GM12878 (cell line): ENCODE results near the gene CTSH. TPM values are rescaled to one million over a fixed set of nuclear protein-coding genes. Genes with fewer than 3 reads are reported as not detected.

Source experiments
- ATAC-seq: fragments of 200-7000 bp; cut with Tn5 transposase; 3 replicates; pipeline ENCODE4 v1.9.1; 2020; ENCODE audit warnings: mild to moderate bottlenecking, moderate library complexity
- BruUV-seq: library from RNA; stranded (reverse); fragments of 400-500 nt; replicated peaks from 2 replicates; lab custom pipeline; 2021; lab: Mats Ljungman, UMichigan
- CTCF ChIA-PET: fragments of 300-600 bp; sonication (Branson Sonifier 250); formaldehyde crosslinking; extraction: SDS; loops from one replicate; lab custom pipeline; 2021; ENCODE audit warnings: inconsistent platforms; lab: Yijun Ruan, JAX
- POLR2A ChIA-PET: fragments of 350-600 bp; formaldehyde crosslinking; extraction: SDS; loops from one replicate; lab custom pipeline; 2021; ENCODE audit warnings: inconsistent platforms; lab: Charles Lee
- RAD21 ChIA-PET: fragments of 300-600 bp; sonication (Branson Sonifier 250); formaldehyde crosslinking; loops from one replicate; lab custom pipeline; 2023; ENCODE audit warnings: antibody characterized with exemption; ENCODE audit not compliant: unreplicated experiment; lab: Charles Lee
- SMC1A ChIA-PET: fragments of 300-600 bp; sonication (Branson Sonifier 250); formaldehyde crosslinking; loops from one replicate; lab custom pipeline; 2023; ENCODE audit not compliant: unreplicated experiment, uncharacterized antibody; lab: Charles Lee
- DNase-seq: peaks from one replicate; pipeline ENCODE4 v3.0.0-alpha.2; 2011; ENCODE audit warnings: low read depth, low spot score
- FAIRE-seq: peaks from 3 replicates; lab custom pipeline; 2011; peaks lifted over from hg19 to GRCh38; lab: Jason Lieb, UNC
- H2AFZ ChIP-seq: 2 replicates; pipeline ENCODE4 v1.6.0; 2011; ENCODE audit warnings: low read depth, low read length, control low read depth; ENCODE audit not compliant: control insufficient read depth
- H3K27ac ChIP-seq: 2 replicates; pipeline ENCODE4 v1.5.1; 2011; ENCODE audit warnings: control low read depth; ENCODE audit not compliant: control insufficient read depth, insufficient read depth
- H3K27me3 ChIP-seq, 2 experiments: replicated peaks in 1 of 2; 2 replicates each; pipeline versions ENCODE4 v1.6.0 to v1.6.1; 2011; ENCODE audit warnings: low read length in 1 of 2; ENCODE audit not compliant: control insufficient read depth in 2 of 2, insufficient read depth in 2 of 2
- H3K36me3 ChIP-seq, 2 experiments: 2 replicates each; pipeline ENCODE4 v1.5.1; 2011; ENCODE audit warnings: low read length in 1 of 2; ENCODE audit not compliant: control insufficient read depth in 2 of 2, insufficient read depth in 2 of 2
- H3K4me1 ChIP-seq: 2 replicates; pipeline ENCODE4 v1.6.1; 2011; ENCODE audit warnings: mild to moderate bottlenecking, low read length, moderate library complexity, mixed read lengths; ENCODE audit not compliant: control insufficient read depth, insufficient read depth
- H3K4me2 ChIP-seq: 2 replicates; pipeline ENCODE4 v1.6.0; 2011; ENCODE audit warnings: control low read depth; ENCODE audit not compliant: control insufficient read depth, insufficient read depth
- H3K4me3 ChIP-seq: fragments of 200-600 bp; sonication (generic); 2 replicates; pipeline ENCODE4 v1.5.1; 2016
- H3K79me2 ChIP-seq: 2 replicates; pipeline ENCODE4 v1.6.0; 2011; ENCODE audit warnings: low read length; ENCODE audit not compliant: control insufficient read depth, insufficient read depth
- H3K9ac ChIP-seq: 2 replicates; pipeline ENCODE4 v1.8.0; 2011; ENCODE audit warnings: low read length, control low read depth, mixed read lengths; ENCODE audit not compliant: control insufficient read depth, insufficient read depth
- H3K9me3 ChIP-seq: replicated peaks from 3 replicates; pipeline ENCODE4 v1.5.1; 2011; ENCODE audit warnings: mild to moderate bottlenecking, low read length; ENCODE audit not compliant: control insufficient read depth, insufficient read depth
- H4K20me1 ChIP-seq: 2 replicates; pipeline ENCODE4 v1.6.0; 2011; ENCODE audit not compliant: control insufficient read depth, insufficient read depth
- ATF7 ChIP-seq: fragments of 450-650 bp; IDR thresholded peaks from 2 replicates; pipeline ENCODE4 v1.6.1; 2016; ENCODE audit warnings: low read depth, mild to moderate bottlenecking
- EED ChIP-seq: sonication (generic); IDR thresholded peaks from 2 replicates; pipeline ENCODE4 v1.6.1; 2016; ENCODE audit warnings: antibody characterized with exemption, low read depth
- EZH2 ChIP-seq: IDR thresholded peaks from 2 replicates; pipeline ENCODE4 v1.6.1; 2012; ENCODE audit warnings: low read depth, mild to moderate bottlenecking, control low read depth, inconsistent platforms, low read length, borderline replicate concordance; ENCODE audit not compliant: control insufficient read depth
- RBBP5 ChIP-seq: fragments of 200-600 bp; sonication (generic); conservative IDR thresholded peaks from 2 replicates; pipeline ENCODE4 v1.6.1; 2016
- RUNX3 ChIP-seq: IDR thresholded peaks from 2 replicates; pipeline ENCODE4 v1.6.1; 2012; ENCODE audit warnings: low read length, inconsistent platforms
- SMC3 ChIP-seq: IDR thresholded peaks from 2 replicates; pipeline ENCODE4 v1.6.1; 2011; ENCODE audit warnings: low read length, improper control_type of control experiment, borderline replicate concordance
- ZNF217 ChIP-seq: fragments of 450-650 bp; IDR thresholded peaks from 2 replicates; pipeline ENCODE4 v1.6.1; 2017; ENCODE audit warnings: antibody characterized with exemption, mild to moderate bottlenecking
- ZNF384 ChIP-seq: IDR thresholded peaks from 2 replicates; pipeline ENCODE4 v1.6.1; 2012; ENCODE audit warnings: low read depth, mild to moderate bottlenecking, low read length, improper control_type of control experiment, borderline replicate concordance
- ZSCAN29 ChIP-seq: fragments of 450-650 bp; IDR thresholded peaks from 2 replicates; pipeline ENCODE4 v1.6.1; 2017; ENCODE audit warnings: mild to moderate bottlenecking, moderate library complexity
- ZZZ3 ChIP-seq: IDR thresholded peaks from 2 replicates; pipeline ENCODE4 v1.6.1; 2011; ENCODE audit warnings: low read depth; ENCODE audit not compliant: control insufficient read depth, insufficient read length
- WGBS: methylation state at CpG from one replicate; pipeline ENCODE4 v1.1.6; 2016; ENCODE audit warnings: low lambda C conversion rate; ENCODE audit not compliant: insufficient replicate concordance, insufficient coverage; ENCODE audit errors: missing lambda C conversion rate; 5-methylcytosine and 5-hydroxymethylcytosine counted together
- in situ Hi-C: fragments of 300-500 bp; cut with MboI; formaldehyde crosslinking; loops from 9 replicates; pipeline ENCODE4 v1.14.3; 2018; ENCODE audit warnings: mixed read lengths
- intact Hi-C: fragments of 100-400 bp; cut with micrococcal nuclease; formaldehyde crosslinking; loops from one replicate; pipeline ENCODE4 v1.14.2; 2022; ENCODE audit not compliant: unreplicated experiment
- polyA plus RNA-seq, 11 experiments: library from polyadenylated mRNA; depleted of rRNA in 4 of 11; unstranded in 6 of 11; stranded (reverse) in 5 of 11; fragments of >200 nt; fragmentation: Nextera tagmentation in 4 of 11; fragmentation: Illumina TruSeq in 1 of 11; extraction: Ambion mirVana in 4 of 11; extraction: Trizol in 1 of 11; gene quantifications; 1 replicate in 1 of 11; 2 replicates in 10 of 11; pipeline versions ENCODE4 v1.2.1 to v1.2.3, GENCODE V29; 2011 to 2016; ENCODE audit warnings: inconsistent platforms in 2 of 11, missing spikeins in 2 of 11, low read depth in 1 of 11
- total RNA-seq, 4 experiments: library from RNA; depleted of rRNA in 3 of 4; stranded (reverse); fragments of >200 nt in 3 of 4; fragmentation: Illumina TruSeq in 1 of 4; extraction: Trizol in 1 of 4; gene quantifications; 2 replicates each; pipeline versions ENCODE4 v1.2.1 to v1.2.3, GENCODE V29; 2013 to 2021
- TF ChIP-seq, protein P1 (sequence below): fragments of 150-350 bp; IDR thresholded peaks from 2 replicates; pipeline ENCODE4 v1.6.1; 2016; ENCODE audit warnings: low read depth, low read length
- TF ChIP-seq, protein P2 (sequence below): fragments of 450-650 bp; IDR thresholded peaks from 2 replicates; pipeline ENCODE4 v1.6.1; 2017; ENCODE audit warnings: mild to moderate bottlenecking, moderate library complexity
- TF ChIP-seq, protein P3 (sequence below): IDR thresholded peaks from 2 replicates; pipeline ENCODE4 v1.6.1; 2011; ENCODE audit warnings: low read depth, mild to moderate bottlenecking, low read length, moderate library complexity, borderline replicate concordance; ENCODE audit errors: extremely low read depth

The CTSH gene
- total and polyA plus RNA-seq, 10 of the 15 experiments (the other 5 are each of a cell fraction or from before 2014, with no cell fraction given): 30.2 to 1,212 (median 519) TPM

DNA sequence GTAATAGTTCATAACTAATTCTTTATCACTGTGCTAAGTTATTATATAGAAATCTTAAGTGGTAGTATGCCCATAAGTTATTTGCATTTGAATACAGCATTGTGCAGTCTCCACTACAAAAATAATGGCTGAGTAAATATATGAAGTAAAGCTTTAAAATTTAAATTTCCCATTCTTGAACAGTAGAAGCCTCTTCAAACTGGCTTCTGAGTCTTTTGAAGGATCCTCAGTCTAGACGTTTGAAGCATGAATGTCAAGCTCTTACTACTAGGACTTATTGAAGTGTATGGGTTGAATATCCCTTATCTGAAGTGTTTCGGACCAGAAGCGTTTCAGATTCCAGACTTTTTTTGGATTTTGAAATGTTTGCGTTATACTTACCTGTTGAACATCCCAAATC, 55.8 kb downstream of the CTSH start (continued):
- TF ChIP-seq, protein P1, sequence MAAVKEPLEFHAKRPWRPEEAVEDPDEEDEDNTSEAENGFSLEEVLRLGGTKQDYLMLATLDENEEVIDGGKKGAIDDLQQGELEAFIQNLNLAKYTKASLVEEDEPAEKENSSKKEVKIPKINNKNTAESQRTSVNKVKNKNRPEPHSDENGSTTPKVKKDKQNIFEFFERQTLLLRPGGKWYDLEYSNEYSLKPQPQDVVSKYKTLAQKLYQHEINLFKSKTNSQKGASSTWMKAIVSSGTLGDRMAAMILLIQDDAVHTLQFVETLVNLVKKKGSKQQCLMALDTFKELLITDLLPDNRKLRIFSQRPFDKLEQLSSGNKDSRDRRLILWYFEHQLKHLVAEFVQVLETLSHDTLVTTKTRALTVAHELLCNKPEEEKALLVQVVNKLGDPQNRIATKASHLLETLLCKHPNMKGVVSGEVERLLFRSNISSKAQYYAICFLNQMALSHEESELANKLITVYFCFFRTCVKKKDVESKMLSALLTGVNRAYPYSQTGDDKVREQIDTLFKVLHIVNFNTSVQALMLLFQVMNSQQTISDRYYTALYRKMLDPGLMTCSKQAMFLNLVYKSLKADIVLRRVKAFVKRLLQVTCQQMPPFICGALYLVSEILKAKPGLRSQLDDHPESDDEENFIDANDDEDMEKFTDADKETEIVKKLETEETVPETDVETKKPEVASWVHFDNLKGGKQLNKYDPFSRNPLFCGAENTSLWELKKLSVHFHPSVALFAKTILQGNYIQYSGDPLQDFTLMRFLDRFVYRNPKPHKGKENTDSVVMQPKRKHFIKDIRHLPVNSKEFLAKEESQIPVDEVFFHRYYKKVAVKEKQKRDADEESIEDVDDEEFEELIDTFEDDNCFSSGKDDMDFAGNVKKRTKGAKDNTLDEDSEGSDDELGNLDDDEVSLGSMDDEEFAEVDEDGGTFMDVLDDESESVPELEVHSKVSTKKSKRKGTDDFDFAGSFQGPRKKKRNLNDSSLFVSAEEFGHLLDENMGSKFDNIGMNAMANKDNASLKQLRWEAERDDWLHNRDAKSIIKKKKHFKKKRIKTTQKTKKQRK: no peak
- TF ChIP-seq, protein P2, sequence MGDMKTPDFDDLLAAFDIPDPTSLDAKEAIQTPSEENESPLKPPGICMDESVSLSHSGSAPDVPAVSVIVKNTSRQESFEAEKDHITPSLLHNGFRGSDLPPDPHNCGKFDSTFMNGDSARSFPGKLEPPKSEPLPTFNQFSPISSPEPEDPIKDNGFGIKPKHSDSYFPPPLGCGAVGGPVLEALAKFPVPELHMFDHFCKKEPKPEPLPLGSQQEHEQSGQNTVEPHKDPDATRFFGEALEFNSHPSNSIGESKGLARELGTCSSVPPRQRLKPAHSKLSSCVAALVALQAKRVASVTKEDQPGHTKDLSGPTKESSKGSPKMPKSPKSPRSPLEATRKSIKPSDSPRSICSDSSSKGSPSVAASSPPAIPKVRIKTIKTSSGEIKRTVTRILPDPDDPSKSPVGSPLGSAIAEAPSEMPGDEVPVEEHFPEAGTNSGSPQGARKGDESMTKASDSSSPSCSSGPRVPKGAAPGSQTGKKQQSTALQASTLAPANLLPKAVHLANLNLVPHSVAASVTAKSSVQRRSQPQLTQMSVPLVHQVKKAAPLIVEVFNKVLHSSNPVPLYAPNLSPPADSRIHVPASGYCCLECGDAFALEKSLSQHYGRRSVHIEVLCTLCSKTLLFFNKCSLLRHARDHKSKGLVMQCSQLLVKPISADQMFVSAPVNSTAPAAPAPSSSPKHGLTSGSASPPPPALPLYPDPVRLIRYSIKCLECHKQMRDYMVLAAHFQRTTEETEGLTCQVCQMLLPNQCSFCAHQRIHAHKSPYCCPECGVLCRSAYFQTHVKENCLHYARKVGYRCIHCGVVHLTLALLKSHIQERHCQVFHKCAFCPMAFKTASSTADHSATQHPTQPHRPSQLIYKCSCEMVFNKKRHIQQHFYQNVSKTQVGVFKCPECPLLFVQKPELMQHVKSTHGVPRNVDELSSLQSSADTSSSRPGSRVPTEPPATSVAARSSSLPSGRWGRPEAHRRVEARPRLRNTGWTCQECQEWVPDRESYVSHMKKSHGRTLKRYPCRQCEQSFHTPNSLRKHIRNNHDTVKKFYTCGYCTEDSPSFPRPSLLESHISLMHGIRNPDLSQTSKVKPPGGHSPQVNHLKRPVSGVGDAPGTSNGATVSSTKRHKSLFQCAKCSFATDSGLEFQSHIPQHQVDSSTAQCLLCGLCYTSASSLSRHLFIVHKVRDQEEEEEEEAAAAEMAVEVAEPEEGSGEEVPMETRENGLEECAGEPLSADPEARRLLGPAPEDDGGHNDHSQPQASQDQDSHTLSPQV: no peak
- TF ChIP-seq EED: no peak

DNA sequence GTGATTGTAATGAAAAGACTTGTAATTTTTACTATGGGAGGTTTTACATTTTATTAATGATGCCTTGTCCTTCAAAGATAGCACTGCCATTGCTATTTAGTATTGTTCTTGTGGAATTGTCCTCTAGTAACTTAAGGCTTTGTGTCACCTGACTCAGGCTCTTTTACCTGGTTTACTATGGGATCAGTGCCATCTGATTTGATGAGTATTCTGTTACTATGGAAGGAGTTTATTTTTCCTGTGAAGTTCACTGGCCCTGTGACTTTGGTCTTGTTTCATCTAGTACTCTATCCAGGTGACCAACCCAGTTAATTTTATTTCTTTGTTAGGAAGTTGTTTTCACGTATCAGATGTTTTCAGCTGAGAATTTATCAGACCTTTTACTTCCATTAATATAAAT, 63.2 kb downstream of the CTSH start:
- SMC1A ChIA-PET: interaction anchor here (1.6 to 1.8 kb wide), 2 partner anchors 10 to 20 kb away, joined by 3 to 7 read pairs; no protein-coding TSS in a partner anchor
- POLR2A ChIA-PET: no interaction called here
- Histone ChIP-seq H3K4me3 (no peak overlapping the region), H3K9me3 (no peaks in the 10 kb centered on the region), H3K27me3 (no peaks in the 10 kb centered on the region), H3K9ac (no peak overlapping the region), H3K36me3 (peaks cover 4 to 41% of the 10 kb centered on the region in 2 experiments), H3K79me2 (peaks cover 90% of the 10 kb centered on the region), H2AFZ (no peak overlapping the region), H3K4me1 (peaks cover 16% of the 10 kb centered on the region), H3K27ac (no peak overlapping the region), H3K4me2 (no peak overlapping the region), H4K20me1 (peaks cover 12% of the 10 kb centered on the region)
- in situ Hi-C loops (no loop called here), intact Hi-C loops (loop anchor here (2.0 kb wide), 1 partner anchor 15 kb away; no protein-coding TSS in a partner anchor)
- WGBS: 100% methylated on average over 1 of the region's 1 CpG
- FAIRE-seq: no peak
- DNase-seq: no peak
- CTCF ChIA-PET: interaction anchor here (0.8 to 2.2 kb wide), 2 partner anchors 9 to 125 kb away, joined by 4 to 10 read pairs; no protein-coding TSS in a partner anchor
- RAD21 ChIA-PET: interaction anchor here (1.3 kb wide), 1 partner anchor 125 kb away, joined by 3 read pairs; no protein-coding TSS in a partner anchor
- ATAC-seq: no peak
- BruUV-seq: no TSS peak
- TF ChIP-seq, protein P3, sequence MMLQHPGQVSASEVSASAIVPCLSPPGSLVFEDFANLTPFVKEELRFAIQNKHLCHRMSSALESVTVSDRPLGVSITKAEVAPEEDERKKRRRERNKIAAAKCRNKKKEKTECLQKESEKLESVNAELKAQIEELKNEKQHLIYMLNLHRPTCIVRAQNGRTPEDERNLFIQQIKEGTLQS: no peak
- TF ChIP-seq EZH2 (no peak), ZSCAN29 (no peak), RBBP5 (no peak), ZNF217 (no peak), ZZZ3 (no peak), RUNX3 (no peak), ZNF384 (no peak), SMC3 (no peak), ATF7 (no peak)
- TF ChIP-seq, all 136 proteins: peak for 0
